Measurements from ENCODE around the gene CPLX1.
"Not testable (repeated sequence)": the region's sequence is repeated elsewhere in the genome, so short reads cannot be mapped to it uniquely, and the experiment has no call there.

CPLX1 gene

GRCh38 chr4:754221-755120 is 71.5 kb downstream of the CPLX1 start:
- no peak overlapping the region for H3K4me3 ChIP-seq (ENCODE audit: low read depth, low read length)
- DNase-seq (ENCODE audit: low read depth), result no peak
- in situ Hi-C loops (cut with HindIII; ENCODE audit: low sequenced_read_pairs), result no loop called here
- TF ChIP-seq, protein P1, sequence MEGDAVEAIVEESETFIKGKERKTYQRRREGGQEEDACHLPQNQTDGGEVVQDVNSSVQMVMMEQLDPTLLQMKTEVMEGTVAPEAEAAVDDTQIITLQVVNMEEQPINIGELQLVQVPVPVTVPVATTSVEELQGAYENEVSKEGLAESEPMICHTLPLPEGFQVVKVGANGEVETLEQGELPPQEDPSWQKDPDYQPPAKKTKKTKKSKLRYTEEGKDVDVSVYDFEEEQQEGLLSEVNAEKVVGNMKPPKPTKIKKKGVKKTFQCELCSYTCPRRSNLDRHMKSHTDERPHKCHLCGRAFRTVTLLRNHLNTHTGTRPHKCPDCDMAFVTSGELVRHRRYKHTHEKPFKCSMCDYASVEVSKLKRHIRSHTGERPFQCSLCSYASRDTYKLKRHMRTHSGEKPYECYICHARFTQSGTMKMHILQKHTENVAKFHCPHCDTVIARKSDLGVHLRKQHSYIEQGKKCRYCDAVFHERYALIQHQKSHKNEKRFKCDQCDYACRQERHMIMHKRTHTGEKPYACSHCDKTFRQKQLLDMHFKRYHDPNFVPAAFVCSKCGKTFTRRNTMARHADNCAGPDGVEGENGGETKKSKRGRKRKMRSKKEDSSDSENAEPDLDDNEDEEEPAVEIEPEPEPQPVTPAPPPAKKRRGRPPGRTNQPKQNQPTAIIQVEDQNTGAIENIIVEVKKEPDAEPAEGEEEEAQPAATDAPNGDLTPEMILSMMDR (IDR thresholded peaks at IDR 0.05; ENCODE audit: low read depth, low read length, missing control alignments), result no peak

GRCh38 chr4:753186-753585 is 72.7 kb downstream of the CPLX1 start:
- H3K4me3 ChIP-seq (ENCODE audit: low read depth, low read length); DNase-seq (ENCODE audit: low read depth); in situ Hi-C loops (cut with HindIII; ENCODE audit: low sequenced_read_pairs): not testable (repeated sequence)

DNA sequence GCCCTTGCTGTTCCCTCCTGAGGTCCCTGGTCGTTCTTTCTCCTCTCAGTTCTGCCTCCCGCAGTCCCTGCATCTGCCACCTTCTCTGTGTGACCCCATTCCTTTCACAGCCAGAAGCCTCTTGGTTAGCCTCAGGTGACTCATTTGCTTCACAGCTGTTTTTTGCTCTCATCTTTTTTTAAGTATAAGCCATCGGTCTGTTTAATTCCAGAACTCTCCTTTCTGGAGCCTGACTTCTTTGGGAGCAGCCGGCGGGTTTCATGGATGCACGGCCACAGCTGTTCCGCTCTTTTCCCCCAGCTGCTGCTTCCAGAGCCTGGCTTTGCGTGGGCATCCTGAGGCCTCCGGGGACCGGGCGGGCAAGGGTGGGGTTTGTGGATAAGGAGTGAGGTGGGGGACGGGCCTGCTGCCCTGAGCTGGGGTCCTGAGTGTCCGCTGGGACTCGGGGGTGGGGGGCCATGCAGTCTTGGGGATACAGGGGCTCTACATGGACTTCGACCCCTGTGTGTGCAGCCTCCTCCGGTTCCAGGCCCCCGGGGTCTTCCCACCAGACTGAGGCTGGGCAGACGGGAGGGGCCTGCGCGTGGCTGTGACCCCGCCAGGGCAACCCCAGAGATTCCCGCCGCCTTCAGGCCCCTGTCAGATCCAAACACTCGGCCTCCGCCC is 73.6 kb downstream of the CPLX1 start:
- H3K4me3 ChIP-seq (ENCODE audit: low read depth, low read length), result no peak overlapping the region
- peak; percentile 27 for DNase-seq (ENCODE audit: low read depth)
- TF ChIP-seq, protein P1 (IDR thresholded peaks at IDR 0.05; ENCODE audit: low read depth, low read length, missing control alignments), result no peak
- in situ Hi-C loops (cut with HindIII; ENCODE audit: low sequenced_read_pairs), result no loop called here

DNA sequence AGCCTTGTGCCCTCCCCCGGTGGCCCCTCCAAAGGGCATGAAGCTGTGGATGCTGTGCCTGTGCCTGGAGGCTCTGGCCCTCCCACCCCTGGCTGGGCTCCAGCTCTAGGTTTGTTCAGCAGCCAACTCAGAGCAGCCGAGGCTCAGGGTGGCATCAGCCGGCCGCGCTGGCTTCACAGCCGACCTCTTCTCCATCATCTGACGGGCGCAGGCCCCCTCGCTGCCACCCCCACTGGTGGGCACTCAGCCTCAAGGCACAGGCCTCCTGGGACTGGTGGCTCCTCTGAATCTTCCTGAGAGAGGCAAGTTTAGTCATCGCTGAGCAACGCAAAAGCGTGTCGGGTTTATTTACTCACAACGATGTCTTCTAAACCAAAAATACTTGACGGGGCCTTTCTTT is 74.3 kb downstream of the CPLX1 start:
- no peak overlapping the region for H3K4me3 ChIP-seq (ENCODE audit: low read depth, low read length)
- in situ Hi-C loops (cut with HindIII; ENCODE audit: low sequenced_read_pairs), result no loop called here
- TF ChIP-seq, protein P1 (IDR thresholded peaks at IDR 0.05; ENCODE audit: low read depth, low read length, missing control alignments), result no peak
- DNase-seq (ENCODE audit: low read depth), result no peak

DNA sequence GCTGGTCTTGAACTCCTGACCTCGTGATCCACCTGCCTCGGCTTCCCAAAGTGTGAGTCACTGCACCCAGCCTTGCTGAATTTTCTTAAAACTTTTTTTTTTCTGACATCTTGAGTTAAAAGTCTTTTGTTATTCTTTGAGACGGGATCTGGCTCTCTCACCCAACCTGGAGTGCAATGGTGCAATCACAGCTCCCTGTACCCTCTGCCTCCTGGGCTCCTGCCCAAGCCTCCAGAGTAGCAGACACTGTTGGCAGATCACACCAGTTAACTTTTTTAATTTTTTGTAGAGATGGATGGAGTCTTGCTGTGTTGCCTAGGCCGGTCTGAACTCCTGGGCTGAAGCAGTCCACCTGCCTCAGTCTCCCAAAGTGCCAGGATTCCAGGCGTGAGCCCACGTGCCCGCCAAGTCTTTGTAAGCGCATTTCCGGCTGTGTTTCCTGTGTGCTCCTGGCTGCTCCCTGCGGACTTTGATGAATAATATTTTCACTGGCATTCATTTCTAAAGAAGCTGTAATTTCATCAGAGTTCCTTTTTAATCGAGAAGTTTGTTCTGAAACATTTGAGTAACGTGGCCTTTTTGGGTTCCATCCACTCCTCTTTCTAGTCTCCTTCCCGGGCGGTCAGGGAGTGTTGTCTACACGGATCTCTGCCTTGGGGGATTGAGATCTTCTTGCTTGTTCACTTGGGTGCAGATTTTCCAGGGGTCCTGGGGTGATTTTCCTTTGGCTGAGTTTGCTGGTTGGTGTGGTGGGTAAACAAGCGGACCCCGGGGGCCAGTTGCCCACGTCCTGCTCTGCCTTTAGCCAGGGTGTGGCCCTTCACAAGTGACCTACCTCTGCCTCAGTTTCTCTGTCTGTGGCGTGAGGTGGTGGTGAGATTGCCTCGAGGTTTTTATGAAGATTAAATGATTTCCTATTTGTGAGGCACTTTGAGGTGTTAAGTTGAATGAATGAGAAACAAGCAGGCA is 75.9 kb downstream of the CPLX1 start:
- TF ChIP-seq, protein P1 (IDR thresholded peaks at IDR 0.05; ENCODE audit: low read depth, low read length, missing control alignments), result no peak
- in situ Hi-C loops (cut with HindIII; ENCODE audit: low sequenced_read_pairs), result no loop called here
- DNase-seq (ENCODE audit: low read depth), result peak; percentile 77
- no peak overlapping the region for H3K4me3 ChIP-seq (ENCODE audit: low read depth, low read length)

DNA sequence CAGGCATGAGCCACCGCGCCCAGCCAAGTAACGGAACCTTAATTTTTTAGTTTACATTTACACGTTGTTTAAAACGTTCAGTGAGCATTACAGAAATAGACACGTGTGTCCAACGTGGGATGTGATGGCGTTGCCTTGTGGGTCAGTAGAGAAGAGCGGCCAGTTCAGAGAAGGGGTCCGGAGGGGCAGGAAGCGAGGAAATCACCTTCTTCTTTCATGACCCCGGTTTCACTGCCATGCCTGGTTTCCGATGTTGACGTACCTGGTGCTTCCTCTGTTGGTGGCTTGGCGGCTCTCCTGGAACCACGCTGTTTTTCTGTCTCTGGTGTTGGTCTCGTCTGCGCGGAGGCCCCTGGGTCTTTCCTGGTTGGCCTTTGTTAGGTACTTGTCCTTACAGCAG is 77.5 kb downstream of the CPLX1 start:
- no peak overlapping the region for H3K4me3 ChIP-seq (ENCODE audit: low read depth, low read length)
- DNase-seq (ENCODE audit: low read depth), result no peak
- TF ChIP-seq, protein P1 (IDR thresholded peaks at IDR 0.05; ENCODE audit: low read depth, low read length, missing control alignments), result no peak
- in situ Hi-C loops (cut with HindIII; ENCODE audit: low sequenced_read_pairs), result no loop called here
